Vagina (tissue), 2 donors: ENCODE measurements around the gene IRS2. TPM values are rescaled to one million over a fixed set of nuclear protein-coding genes. Genes with fewer than 3 reads are reported as not detected.
A peak's percentile ranks its signal among the peaks of the same experiment; 100 is the strongest.

Source experiments
- DNase-seq, 2 donors: peaks; one replicate each; pipeline ENCODE4 v3.0.0-alpha.2; 2017; ENCODE audit errors: extremely low spot score in 2 of 2
- H3K27ac ChIP-seq: fragments of 200-600 bp; sonication (generic); one replicate; pipeline ENCODE4 v1.5.1; 2019
- H3K27me3 ChIP-seq: fragments of 200-600 bp; sonication (generic); one replicate; pipeline ENCODE4 v1.5.1; 2019
- H3K36me3 ChIP-seq, 2 donors: fragments of 200-600 bp; sonication (generic); one replicate each; pipeline ENCODE4 v1.5.1; 2017 to 2019
- H3K4me1 ChIP-seq: fragments of 200-600 bp; sonication (generic); one replicate; pipeline ENCODE4 v1.5.1; 2019
- H3K4me3 ChIP-seq, 2 donors: fragments of 200-600 bp; sonication (generic); 1 replicate in 1 of 2; 2 replicates in 1 of 2; pipeline ENCODE4 v1.5.1; 2016 to 2019
- H3K9me3 ChIP-seq: fragments of 200-600 bp; sonication (generic); one replicate; pipeline ENCODE4 v1.5.1; 2019
- CTCF ChIP-seq, 3 experiments: fragments of 450-650 bp in 2 of 3; fragments of 200-600 bp in 1 of 3; sonication (generic) in 1 of 3; IDR thresholded peaks; one replicate each; pipeline ENCODE4 v1.5.1; 2017 to 2019; ENCODE audit warnings: antibody characterized with exemption in 3 of 3, mild to moderate bottlenecking in 2 of 3, moderate library complexity in 2 of 3
- POLR2A ChIP-seq, 2 donors: fragments of 450-650 bp; IDR thresholded peaks; one replicate each; pipeline ENCODE4 v1.6.1; 2017; ENCODE audit warnings: antibody characterized with exemption in 2 of 2, mild to moderate bottlenecking in 2 of 2, moderate library complexity in 2 of 2
- POLR2AphosphoS5 ChIP-seq, 2 donors: sonication (generic); formaldehyde crosslinking; IDR thresholded peaks; one replicate each; pipeline ENCODE4 v1.9.0; 2017; ENCODE audit warnings: antibody characterized with exemption in 2 of 2, mild to moderate bottlenecking in 2 of 2, low read depth in 1 of 2; ENCODE audit not compliant: insufficient read depth in 1 of 2
- intact Hi-C: fragments of 100-400 bp; cut with DNase I; formaldehyde crosslinking; loops from one replicate; pipeline ENCODE4 v1.15.1; 2023
- total RNA-seq: library from RNA; depleted of rRNA; stranded (reverse); fragments of >200 nt; gene quantifications from one replicate; pipeline ENCODE4 v1.2.3, GENCODE V29; 2016

Gene IRS2
- total RNA-seq, 1 donor from 2014 or later = 25.0 TPM

GRCh38 chr13:109760951-109761350 lies 25.4 kb downstream of the IRS2 start:
- intact Hi-C loops = no loop called here

GRCh38 chr13:109760402-109760801 lies 26.0 kb downstream of the IRS2 start:
- peaks cover 75% of the 10 kb centered on the region for H3K4me1 ChIP-seq
- no peaks in the 10 kb centered on the region for H3K27me3 ChIP-seq
- no peaks in the 10 kb centered on the region for H3K9me3 ChIP-seq
- no peak overlapping the region for H3K4me3 ChIP-seq
- H3K36me3 ChIP-seq = peaks cover 0 to 8% of the 10 kb centered on the region in 2 donors
- no peak overlapping the region for H3K27ac ChIP-seq
- DNase-seq = no peak
- intact Hi-C loops = no loop called here
- no peak for TF ChIP-seq CTCF (IDR thresholded peaks at IDR 0.05)
- TF ChIP-seq POLR2A (IDR thresholded peaks at IDR 0.05) = no peak
- TF ChIP-seq POLR2AphosphoS5 (IDR thresholded peaks at IDR 0.05; ENCODE audit: insufficient read depth in 1 of 2, low read depth in 1 of 2) = no peak

More at GRCh38 chr13:109760951-109761350, 25.4 kb downstream of the IRS2 start:
- DNase-seq = no peak
- TF ChIP-seq POLR2AphosphoS5 (IDR thresholded peaks at IDR 0.05; ENCODE audit: insufficient read depth in 1 of 2, low read depth in 1 of 2) (no peak), POLR2A (IDR thresholded peaks at IDR 0.05) (no peak), CTCF (IDR thresholded peaks at IDR 0.05) (no peak)
- Histone ChIP-seq H3K27me3 (no peaks in the 10 kb centered on the region), H3K9me3 (no peaks in the 10 kb centered on the region), H3K36me3 (peaks cover 0 to 2% of the 10 kb centered on the region in 2 donors), H3K4me3 (no peak overlapping the region), H3K4me1 (peaks cover 75% of the 10 kb centered on the region), H3K27ac (no peak overlapping the region)

GRCh38 chr13:109759609-109760008 lies 26.8 kb downstream of the IRS2 start:
- Histone ChIP-seq H3K4me3 (no peak overlapping the region), H3K36me3 (peaks cover 0 to 9% of the 10 kb centered on the region in 2 donors), H3K27me3 (no peaks in the 10 kb centered on the region), H3K4me1 (peaks cover 68% of the 10 kb centered on the region), H3K9me3 (no peaks in the 10 kb centered on the region), H3K27ac (no peak overlapping the region)
- no peak for DNase-seq
- no peak for TF ChIP-seq POLR2AphosphoS5 (IDR thresholded peaks at IDR 0.05; ENCODE audit: insufficient read depth in 1 of 2, low read depth in 1 of 2)
- intact Hi-C loops = no loop called here

- Histone ChIP-seq H3K9me3 (no peaks in the 10 kb centered on the region), H3K4me1 (peaks cover 62% of the 10 kb centered on the region), H3K36me3 (peaks cover 0 to 9% of the 10 kb centered on the region in 2 donors), H3K27ac (no peak overlapping the region), H3K4me3 (no peak overlapping the region), H3K27me3 (no peaks in the 10 kb centered on the region)
- intact Hi-C loops = no loop called here
- TF ChIP-seq POLR2A (IDR thresholded peaks at IDR 0.05) (no peak), POLR2AphosphoS5 (IDR thresholded peaks at IDR 0.05; ENCODE audit: insufficient read depth in 1 of 2, low read depth in 1 of 2) (no peak)
- no peak for DNase-seq
These were observed 27.4 kb downstream of the IRS2 start for GRCh38 chr13:109758937-109759480.

GRCh38 chr13:109756778-109757177 lies 29.6 kb downstream of the IRS2 start:
- Histone ChIP-seq H3K27ac (peak overlapping the region; percentile 40), H3K27me3 (no peaks in the 10 kb centered on the region), H3K36me3 (peaks cover 0 to 21% of the 10 kb centered on the region in 2 donors), H3K4me3 (no peak overlapping the region), H3K9me3 (no peaks in the 10 kb centered on the region), H3K4me1 (peaks cover 44% of the 10 kb centered on the region)
- no peak for DNase-seq
- TF ChIP-seq CTCF (IDR thresholded peaks at IDR 0.05) (no peak), POLR2AphosphoS5 (IDR thresholded peaks at IDR 0.05; ENCODE audit: insufficient read depth in 1 of 2, low read depth in 1 of 2) (no peak), POLR2A (IDR thresholded peaks at IDR 0.05) (no peak)
- intact Hi-C loops = no loop called here

GRCh38 chr13:109755997-109756396 lies 30.4 kb downstream of the IRS2 start:
- intact Hi-C loops = no loop called here
- peaks cover 0 to 21% of the 10 kb centered on the region in 2 donors for H3K36me3 ChIP-seq
- no peak overlapping the region for H3K27ac ChIP-seq
- H3K9me3 ChIP-seq = no peaks in the 10 kb centered on the region
- peaks cover 38% of the 10 kb centered on the region for H3K4me1 ChIP-seq
- H3K4me3 ChIP-seq = no peak overlapping the region
- no peak for TF ChIP-seq POLR2AphosphoS5 (IDR thresholded peaks at IDR 0.05; ENCODE audit: insufficient read depth in 1 of 2, low read depth in 1 of 2)
- no peak for TF ChIP-seq CTCF (IDR thresholded peaks at IDR 0.05)
- no peak for TF ChIP-seq POLR2A (IDR thresholded peaks at IDR 0.05)
- no peaks in the 10 kb centered on the region for H3K27me3 ChIP-seq
- DNase-seq = no peak
